ENCODE results near the gene ADD3. TPM values are rescaled to one million over a fixed set of nuclear protein-coding genes. Genes with fewer than 3 reads are reported as not detected.
A peak's percentile ranks its signal among the peaks of the same experiment; 100 is the strongest.

The ADD3 gene
- polyA plus RNA-seq, 3 donors, result 94.8 to 126 (median 111) TPM

DNA sequence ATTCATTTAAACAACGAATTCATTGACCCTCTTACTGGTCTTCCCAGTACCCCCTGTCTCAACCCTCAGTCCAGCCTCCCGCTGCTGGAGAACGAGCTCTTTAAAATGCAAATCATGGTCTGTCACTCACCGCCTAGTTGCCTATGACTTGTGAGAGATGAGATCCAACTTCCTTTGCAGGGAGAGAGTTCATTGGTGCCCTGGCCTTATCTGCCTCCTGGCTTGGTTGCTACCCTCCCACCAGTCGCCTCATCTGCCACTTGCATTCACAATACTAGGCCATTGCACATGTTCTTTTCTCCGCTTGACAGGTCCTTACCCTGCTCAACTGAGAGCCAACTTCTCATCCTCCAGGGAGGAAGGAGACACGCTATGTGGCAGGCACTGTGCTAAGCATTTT lies 145.6 kb downstream of the ADD3 start:
- Histone ChIP-seq H3K27ac (ENCODE audit: low read depth in 1 of 2, low read length in 2 of 2) (no peak overlapping the region), H3K4me2 (replicated peaks; ENCODE audit: extremely low read depth, low read length, poor library complexity, severe bottlenecking) (no peak overlapping the region), H3K27me3 (ENCODE audit: control insufficient read depth in 2 of 2, insufficient read depth in 2 of 2, low read length in 2 of 2) (peaks cover 0 to 2% of the 10 kb centered on the region in 2 donors), H3K79me2 (ENCODE audit: insufficient read depth, low read length) (no peaks in the 10 kb centered on the region), H3K4me1 (ENCODE audit: control insufficient read depth in 1 of 2, insufficient read depth in 2 of 2, low read length in 2 of 2) (peaks cover 46 to 48% of the 10 kb centered on the region in 2 donors), H3K4me3 (replicated peaks in 1 of 3; ENCODE audit: low read depth in 2 of 3, low read length in 3 of 3) (no peak overlapping the region), H3K9ac (ENCODE audit: insufficient read depth, low read length, poor library complexity, severe bottlenecking) (no peak overlapping the region), H3K9me3 (replicated peaks in 1 of 2; ENCODE audit: control insufficient read depth in 1 of 2, insufficient read depth in 1 of 2, low read length in 2 of 2) (no peaks in the 10 kb centered on the region), H3K36me3 (replicated peaks in 1 of 2; ENCODE audit: control insufficient read depth in 1 of 2, insufficient read depth in 2 of 2, low read length in 2 of 2) (no peaks in the 10 kb centered on the region), H2AFZ (ENCODE audit: insufficient read depth, low read depth, low read length, poor library complexity, severe bottlenecking) (no peak overlapping the region), H4K20me1 (ENCODE audit: insufficient read depth, low read length) (no peaks in the 10 kb centered on the region)
- intact Hi-C loops (cut with micrococcal nuclease), result no loop called here
- DNase-seq, result no peak
- TF ChIP-seq, protein P1, sequence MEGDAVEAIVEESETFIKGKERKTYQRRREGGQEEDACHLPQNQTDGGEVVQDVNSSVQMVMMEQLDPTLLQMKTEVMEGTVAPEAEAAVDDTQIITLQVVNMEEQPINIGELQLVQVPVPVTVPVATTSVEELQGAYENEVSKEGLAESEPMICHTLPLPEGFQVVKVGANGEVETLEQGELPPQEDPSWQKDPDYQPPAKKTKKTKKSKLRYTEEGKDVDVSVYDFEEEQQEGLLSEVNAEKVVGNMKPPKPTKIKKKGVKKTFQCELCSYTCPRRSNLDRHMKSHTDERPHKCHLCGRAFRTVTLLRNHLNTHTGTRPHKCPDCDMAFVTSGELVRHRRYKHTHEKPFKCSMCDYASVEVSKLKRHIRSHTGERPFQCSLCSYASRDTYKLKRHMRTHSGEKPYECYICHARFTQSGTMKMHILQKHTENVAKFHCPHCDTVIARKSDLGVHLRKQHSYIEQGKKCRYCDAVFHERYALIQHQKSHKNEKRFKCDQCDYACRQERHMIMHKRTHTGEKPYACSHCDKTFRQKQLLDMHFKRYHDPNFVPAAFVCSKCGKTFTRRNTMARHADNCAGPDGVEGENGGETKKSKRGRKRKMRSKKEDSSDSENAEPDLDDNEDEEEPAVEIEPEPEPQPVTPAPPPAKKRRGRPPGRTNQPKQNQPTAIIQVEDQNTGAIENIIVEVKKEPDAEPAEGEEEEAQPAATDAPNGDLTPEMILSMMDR (IDR thresholded peaks at IDR 0.05), result no peak
- peaks cover 0 to 5% of the 10 kb centered on the region in 2 donors for H3K36me3 Mint-ChIP-seq
- peak overlapping the region in 1 of 2 donors; percentile 44 for H3K4me3 Mint-ChIP-seq
- H3K27ac Mint-ChIP-seq, result peak overlapping the region in 1 of 7 donors; percentile 68
- WGBS (ENCODE audit: insufficient coverage), result 89% methylated on average over 5 of the region's 7 CpGs
- peaks cover 64% of the 10 kb centered on the region for H3K4me1 Mint-ChIP-seq
- peaks cover 12 to 28% (median 18%) of the 10 kb centered on the region in 3 donors for H3K27me3 Mint-ChIP-seq (ENCODE audit: low read depth in 3 of 3)
- peaks cover 0 to 3% (median 0%) of the 10 kb centered on the region in 7 donors for H3K9me3 Mint-ChIP-seq

DNA sequence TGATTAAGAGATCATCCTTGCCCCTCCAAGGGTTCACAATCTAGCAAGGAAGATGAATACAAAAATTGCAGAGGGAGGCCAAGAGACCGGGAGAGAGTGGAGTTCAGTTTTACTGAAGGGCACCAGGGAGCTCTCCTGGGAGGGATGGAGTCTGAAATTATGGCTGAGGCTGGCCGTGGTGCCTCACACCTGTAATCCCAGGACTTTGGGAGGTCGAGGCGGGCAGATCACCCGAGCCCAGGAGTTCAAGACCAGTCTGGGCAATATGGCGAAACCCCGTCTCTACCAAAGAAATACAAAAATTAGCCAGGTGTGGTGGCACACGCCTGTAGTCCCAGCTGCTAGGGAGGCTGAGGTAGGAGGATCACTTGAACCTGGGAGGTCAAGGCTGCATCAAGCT lies 148.3 kb downstream of the ADD3 start:
- no peak overlapping the region for H2AFZ ChIP-seq (ENCODE audit: insufficient read depth, low read depth, low read length, poor library complexity, severe bottlenecking)
- H3K9me3 ChIP-seq (replicated peaks in 1 of 2; ENCODE audit: control insufficient read depth in 1 of 2, insufficient read depth in 1 of 2, low read length in 2 of 2), result no peaks in the 10 kb centered on the region
- peak overlapping the region in 6 of 7 donors; percentile 26 to 96 (median 90) for H3K27ac Mint-ChIP-seq
- peaks cover 0 to 3% (median 0%) of the 10 kb centered on the region in 7 donors for H3K9me3 Mint-ChIP-seq
- no peak overlapping the region for H3K4me3 Mint-ChIP-seq
- no peak overlapping the region for H3K9ac ChIP-seq (ENCODE audit: insufficient read depth, low read length, poor library complexity, severe bottlenecking)
- peaks cover 10 to 26% (median 15%) of the 10 kb centered on the region in 3 donors for H3K27me3 Mint-ChIP-seq (ENCODE audit: low read depth in 3 of 3)
- no peaks in the 10 kb centered on the region for H3K79me2 ChIP-seq (ENCODE audit: insufficient read depth, low read length)
- H3K4me1 Mint-ChIP-seq, result peaks cover 85% of the 10 kb centered on the region
- no peaks in the 10 kb centered on the region for H3K36me3 ChIP-seq (replicated peaks in 1 of 2; ENCODE audit: control insufficient read depth in 1 of 2, insufficient read depth in 2 of 2, low read length in 2 of 2)
- no peak overlapping the region for H3K4me3 ChIP-seq (replicated peaks in 1 of 3; ENCODE audit: low read depth in 2 of 3, low read length in 3 of 3)
- peaks cover 0 to 2% of the 10 kb centered on the region in 2 donors for H3K27me3 ChIP-seq (ENCODE audit: control insufficient read depth in 2 of 2, insufficient read depth in 2 of 2, low read length in 2 of 2)
- DNase-seq, result no peak
- H3K36me3 Mint-ChIP-seq, result peaks cover 0 to 5% of the 10 kb centered on the region in 2 donors
- 92% methylated on average over 4 of the region's 8 CpGs for WGBS (ENCODE audit: insufficient coverage)
- peaks cover 69 to 70% of the 10 kb centered on the region in 2 donors for H3K4me1 ChIP-seq (ENCODE audit: control insufficient read depth in 1 of 2, insufficient read depth in 2 of 2, low read length in 2 of 2)
- TF ChIP-seq, protein P1 (IDR thresholded peaks at IDR 0.05), result no peak
- no peaks in the 10 kb centered on the region for H4K20me1 ChIP-seq (ENCODE audit: insufficient read depth, low read length)
- H3K4me2 ChIP-seq (replicated peaks; ENCODE audit: extremely low read depth, low read length, poor library complexity, severe bottlenecking), result no peak overlapping the region
- H3K27ac ChIP-seq (ENCODE audit: low read depth in 1 of 2, low read length in 2 of 2), result no peak overlapping the region
- intact Hi-C loops (cut with micrococcal nuclease), result no loop called here

All from CD14-positive monocyte (primary cell).